HFF-Myc (cell line): ENCODE measurements around the gene TSC2.
A peak's percentile ranks its signal among the peaks of the same experiment; 100 is the strongest.
"Not testable (repeated sequence)": the region's sequence is repeated elsewhere in the genome, so short reads cannot be mapped to it uniquely, and the experiment has no call there.

Source experiments
- DNase-seq: peaks from one replicate; pipeline ENCODE4 v3.0.0-alpha.2; 2011; ENCODE audit warnings: low read depth; ENCODE audit errors: extremely low read depth
- H3K4me3 ChIP-seq: replicated peaks from 2 replicates; pipeline ENCODE4 v1.5.1; 2011; ENCODE audit warnings: low read depth, mild to moderate bottlenecking, control low read depth, low read length
- CTCF ChIP-seq: IDR thresholded peaks from 2 replicates; pipeline ENCODE4 v1.5.1; 2012; ENCODE audit warnings: mild to moderate bottlenecking, low read depth, low read length, control low read depth; ENCODE audit errors: missing control alignments

Gene TSC2

GRCh38 chr16:2121853-2122252, 74.1 kb downstream of the TSC2 start:
- TF ChIP-seq CTCF, result no peak
- H3K4me3 ChIP-seq, result no peak overlapping the region
- DNase-seq, result no peak

- no peak for DNase-seq
- TF ChIP-seq CTCF, result no peak
- H3K4me3 ChIP-seq, result no peak overlapping the region
Observed at GRCh38 chr16:2122429-2122828, 74.6 kb downstream of the TSC2 start.

GRCh38 chr16:2122934-2123683, 75.3 kb downstream of the TSC2 start:
- DNase-seq, H3K4me3 ChIP-seq: not testable (repeated sequence)

- not testable (repeated sequence) for DNase-seq
- H3K4me3 ChIP-seq, result peak overlapping the region; percentile 32
Observed at GRCh38 chr16:2123706-2124376, 76.1 kb downstream of the TSC2 start.

- peak overlapping the region; percentile 32 for H3K4me3 ChIP-seq
- DNase-seq, result not testable (repeated sequence)
Observed at GRCh38 chr16:2124377-2124693, 76.5 kb downstream of the TSC2 start.

GRCh38 chr16:2124694-2125444, 77.1 kb downstream of the TSC2 start:
- H3K4me3 ChIP-seq, result peak overlapping the region; percentile 32
- DNase-seq, result peak; percentile 50

- H3K4me3 ChIP-seq, result peak overlapping the region; percentile 32
- not testable (repeated sequence) for DNase-seq
Observed at GRCh38 chr16:2125609-2126008, 77.8 kb downstream of the TSC2 start.

- not testable (repeated sequence) for DNase-seq, H3K4me3 ChIP-seq
Observed at GRCh38 chr16:2126161-2126743, 78.5 kb downstream of the TSC2 start.

GRCh38 chr16:2126928-2127556, 79.3 kb downstream of the TSC2 start:
- not testable (repeated sequence) for H3K4me3 ChIP-seq, DNase-seq

GRCh38 chr16:2127630-2128280, 80.0 kb downstream of the TSC2 start:
- H3K4me3 ChIP-seq, DNase-seq: not testable (repeated sequence)

- DNase-seq, H3K4me3 ChIP-seq: not testable (repeated sequence)
Observed at GRCh38 chr16:2129251-2129650, 81.5 kb downstream of the TSC2 start.

- not testable (repeated sequence) for DNase-seq, H3K4me3 ChIP-seq
Observed at GRCh38 chr16:2129890-2130447, 82.2 kb downstream of the TSC2 start.

- DNase-seq, result not testable (repeated sequence)
- H3K4me3 ChIP-seq, result peak overlapping the region; percentile 34
Observed at GRCh38 chr16:2133797-2134196, 86.0 kb downstream of the TSC2 start.

- DNase-seq, result not testable (repeated sequence)
Observed at GRCh38 chr16:2135071-2135470, 87.3 kb downstream of the TSC2 start.

More at GRCh38 chr16:2135071-2135470, 87.3 kb downstream of the TSC2 start:
- peak overlapping the region; percentile 45 for H3K4me3 ChIP-seq
